ENCODE data around the gene SLC2A13. TPM values are rescaled to one million over a fixed set of nuclear protein-coding genes. Genes with fewer than 3 reads are reported as not detected.

Gene SLC2A13
- total RNA-seq, 1 donor from 2014 or later, result 6.9 TPM

- DNase-seq (ENCODE audit: low read depth in 2 of 2), result no peak
These were observed 104.5 kb downstream of the SLC2A13 start for GRCh38 chr12:40001406-40001805.

- no peak for DNase-seq (ENCODE audit: low read depth in 2 of 2)
These were observed 105.0 kb downstream of the SLC2A13 start for GRCh38 chr12:40000884-40001283.

GRCh38 chr12:39993268-39993667 lies 112.6 kb downstream of the SLC2A13 start:
- DNase-seq (ENCODE audit: low read depth in 2 of 2), result no peak

GRCh38 chr12:39990122-39991101 lies 115.5 kb downstream of the SLC2A13 start:
- peak; percentile 61 to 67 for DNase-seq (ENCODE audit: low read depth in 2 of 2)

GRCh38 chr12:39989501-39989900 lies 116.4 kb downstream of the SLC2A13 start:
- no peak for DNase-seq (ENCODE audit: low read depth in 2 of 2)

GRCh38 chr12:39988574-39988973 lies 117.3 kb downstream of the SLC2A13 start:
- no peak for DNase-seq (ENCODE audit: low read depth in 2 of 2)

GRCh38 chr12:39986674-39987073 lies 119.2 kb downstream of the SLC2A13 start:
- no peak for DNase-seq (ENCODE audit: low read depth in 2 of 2)

- no peak for DNase-seq (ENCODE audit: low read depth in 2 of 2)
These were observed 121.2 kb downstream of the SLC2A13 start for GRCh38 chr12:39984670-39985069.

- no peak for DNase-seq (ENCODE audit: low read depth in 2 of 2)
These were observed 130.4 kb downstream of the SLC2A13 start for GRCh38 chr12:39975374-39975918.

GRCh38 chr12:39972119-39972518 lies 133.8 kb downstream of the SLC2A13 start:
- no peak for DNase-seq (ENCODE audit: low read depth in 2 of 2)

- no peak for DNase-seq (ENCODE audit: low read depth in 2 of 2)
These were observed 134.5 kb downstream of the SLC2A13 start for GRCh38 chr12:39971348-39971747.

GRCh38 chr12:39966721-39967120 lies 139.2 kb downstream of the SLC2A13 start:
- DNase-seq (ENCODE audit: low read depth in 2 of 2), result no peak

GRCh38 chr12:39966256-39966655 lies 139.6 kb downstream of the SLC2A13 start:
- DNase-seq (ENCODE audit: low read depth in 2 of 2), result peak in 1 of 2 donors; percentile 28

GRCh38 chr12:39959467-39959866 lies 146.4 kb downstream of the SLC2A13 start:
- no peak for DNase-seq (ENCODE audit: low read depth in 2 of 2)

GRCh38 chr12:39959031-39959430 lies 146.8 kb downstream of the SLC2A13 start:
- no peak for DNase-seq (ENCODE audit: low read depth in 2 of 2)

GRCh38 chr12:39958377-39958776 lies 147.5 kb downstream of the SLC2A13 start:
- peak in 1 of 2 donors; percentile 1 for DNase-seq (ENCODE audit: low read depth in 2 of 2)

- no peak for DNase-seq (ENCODE audit: low read depth in 2 of 2)
These were observed 149.2 kb downstream of the SLC2A13 start for GRCh38 chr12:39956725-39957124.

GRCh38 chr12:39946361-39947280 lies 159.3 kb downstream of the SLC2A13 start:
- DNase-seq (ENCODE audit: low read depth in 2 of 2), result no peak

- no peak for DNase-seq (ENCODE audit: low read depth in 2 of 2)
These were observed 168.8 kb downstream of the SLC2A13 start for GRCh38 chr12:39937119-39937518.

- DNase-seq (ENCODE audit: low read depth in 2 of 2), result no peak
These were observed 170.0 kb downstream of the SLC2A13 start for GRCh38 chr12:39935839-39936238.

GRCh38 chr12:39935275-39935674 lies 170.6 kb downstream of the SLC2A13 start:
- peak in 1 of 2 donors; percentile 44 for DNase-seq (ENCODE audit: low read depth in 2 of 2)

GRCh38 chr12:39931857-39932256 lies 174.0 kb downstream of the SLC2A13 start:
- DNase-seq (ENCODE audit: low read depth in 2 of 2), result no peak

All from lung microvascular endothelial cell (primary cell).